Activated CD4-positive, alpha-beta T cell treated with anti-CD3 and anti-CD28 coated beads, Interleukin-2, Interleukin-6, amounts not matched to agents 100 ng/mL and 50 ng/mL, durations not matched to agents 16 hours and 8 hours (primary cell): ENCODE results near the gene SLC30A2.
A peak's percentile ranks its signal among the peaks of the same experiment; 100 is the strongest.

Experiments used
- DNase-seq: peaks from one replicate; pipeline ENCODE4 v3.0.0-alpha.2; 2020

SLC30A2 gene

DNA sequence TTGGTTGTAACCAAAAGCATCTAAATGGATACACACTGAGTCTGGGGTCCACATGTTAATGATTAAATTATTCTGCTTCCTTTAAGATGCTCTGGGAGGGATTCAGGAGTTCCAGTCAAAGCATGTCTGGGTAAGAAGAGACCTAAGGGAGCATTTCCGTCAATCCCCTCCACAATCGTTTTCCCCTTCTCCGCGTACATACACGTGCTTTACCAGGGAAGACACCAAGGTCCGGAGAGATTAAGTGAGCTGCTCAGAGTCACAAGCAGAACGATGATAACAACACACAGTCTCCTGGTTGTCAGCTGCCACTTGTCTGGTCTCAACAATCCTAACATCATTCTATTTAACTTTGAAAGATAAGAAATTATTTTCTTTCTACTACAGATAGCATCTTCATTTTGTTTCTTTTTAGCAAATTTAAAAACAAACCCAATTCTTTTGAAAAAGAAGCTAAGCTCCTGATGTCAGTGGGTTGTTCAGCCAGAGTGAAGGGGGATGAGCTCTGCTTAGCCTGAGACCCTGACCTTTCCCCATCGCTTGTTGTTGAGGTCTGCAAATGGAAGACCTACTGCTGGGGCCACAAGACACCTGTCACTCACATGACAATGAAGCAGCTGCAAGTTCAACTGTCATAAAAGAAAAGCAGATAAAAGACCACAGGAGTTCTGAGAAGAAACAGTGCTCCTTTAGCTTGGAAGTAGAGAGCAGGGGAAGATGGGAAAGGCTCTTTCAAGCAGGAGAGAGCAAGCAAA, 52.5 kb downstream of the SLC30A2 start:
- no peak for DNase-seq

DNA sequence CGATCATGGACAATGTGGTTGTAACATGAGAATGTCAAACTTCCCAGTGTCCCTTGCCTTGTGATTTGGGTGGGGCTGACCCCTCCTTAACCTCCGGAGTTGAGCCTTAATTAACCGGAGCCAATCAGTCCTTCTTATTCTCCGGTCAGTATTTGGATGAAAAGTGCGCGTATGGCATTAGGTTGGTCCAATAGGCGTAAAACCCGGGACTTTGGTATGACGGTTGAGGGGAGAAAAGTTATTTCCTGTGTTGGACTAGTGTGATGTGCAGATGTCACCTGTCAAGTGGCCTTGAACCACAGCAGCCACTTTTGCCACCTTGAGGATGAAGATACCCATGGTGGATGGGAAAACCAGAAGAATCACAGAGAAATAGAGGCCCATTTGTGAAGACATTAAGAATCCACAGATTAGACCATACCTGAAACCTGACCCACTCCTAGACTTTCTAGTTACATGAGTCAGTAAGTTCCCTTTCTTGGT, 53.2 kb downstream of the SLC30A2 start:
- DNase-seq, result no peak

DNA sequence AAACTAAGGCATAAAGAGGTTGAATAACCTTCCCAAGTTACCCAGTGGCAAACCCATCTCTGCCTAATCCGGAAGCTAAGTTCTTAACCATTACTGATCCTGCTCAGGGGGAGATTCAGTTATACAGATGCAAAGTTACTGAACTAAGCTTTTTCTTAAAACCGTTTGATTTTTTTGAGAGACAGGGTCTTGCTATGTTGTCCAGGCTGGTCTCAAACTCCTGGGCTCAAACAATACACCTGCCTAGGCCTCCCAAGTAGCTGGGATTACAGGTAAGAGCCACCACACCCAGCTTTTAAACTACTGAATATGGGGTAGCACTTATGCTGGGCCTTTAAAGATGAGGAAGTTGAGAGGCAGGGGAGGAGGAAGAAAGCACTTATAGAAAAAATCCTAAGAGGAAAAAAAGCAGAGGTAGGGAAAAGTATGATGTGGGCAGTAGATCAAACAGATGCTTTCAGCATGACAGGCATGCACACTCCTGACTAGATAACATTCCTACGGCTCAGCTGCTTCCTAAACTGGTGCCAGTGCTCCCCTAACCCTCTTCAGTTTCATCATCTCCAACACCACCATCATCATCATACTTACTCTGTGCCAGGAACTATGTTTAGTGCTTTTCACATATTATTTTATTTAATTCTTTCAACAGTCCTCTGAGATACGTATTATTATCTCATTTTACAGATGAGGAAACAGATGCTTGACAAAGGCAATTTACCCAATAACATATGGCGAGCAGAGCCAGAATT, 53.8 kb downstream of the SLC30A2 start:
- DNase-seq, result no peak

- DNase-seq, result peak; percentile 66
Measured at GRCh38 chr1:25990702-25991395, 55.1 kb downstream of the SLC30A2 start.

GRCh38 chr1:25990251-25990650, 55.7 kb downstream of the SLC30A2 start:
- DNase-seq, result no peak

DNA sequence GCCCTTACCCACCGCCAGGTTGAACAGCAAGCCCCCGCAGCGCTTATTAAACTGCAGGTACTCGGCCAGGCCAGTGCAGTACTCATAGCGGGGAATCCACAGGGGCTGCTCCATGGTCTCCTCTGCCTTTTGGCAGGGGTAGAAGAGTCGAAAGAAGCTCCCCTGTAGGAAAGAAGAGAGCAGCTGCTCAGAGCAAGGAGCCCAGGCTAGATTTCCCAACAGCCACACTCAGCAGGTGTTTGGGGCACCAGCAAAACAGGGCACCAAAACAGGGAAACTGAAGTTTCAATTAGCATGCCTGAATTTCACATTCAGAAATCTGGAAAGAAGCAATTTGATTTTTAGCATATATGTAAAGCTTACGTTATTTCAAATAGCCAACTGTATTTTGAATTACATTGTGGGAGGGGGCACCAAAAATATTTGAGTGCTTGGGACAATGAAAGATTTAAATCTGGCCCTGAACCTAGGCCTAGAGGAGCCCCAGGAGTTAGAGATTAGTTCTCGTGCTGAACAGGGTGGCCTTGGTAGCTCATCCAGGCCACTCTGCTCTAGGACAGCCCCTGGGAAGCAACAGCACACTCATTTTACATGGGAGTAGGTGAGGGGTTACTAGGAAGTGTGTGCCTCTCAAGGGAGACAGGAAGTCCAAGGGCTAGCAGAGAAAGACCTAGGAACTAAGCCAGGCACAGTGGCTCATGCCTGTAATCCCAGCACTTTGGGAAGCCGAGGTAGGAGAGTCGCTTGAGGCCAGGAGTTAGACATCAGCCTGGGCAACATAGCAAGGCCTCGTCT, 56.3 kb downstream of the SLC30A2 start:
- no peak for DNase-seq

DNA sequence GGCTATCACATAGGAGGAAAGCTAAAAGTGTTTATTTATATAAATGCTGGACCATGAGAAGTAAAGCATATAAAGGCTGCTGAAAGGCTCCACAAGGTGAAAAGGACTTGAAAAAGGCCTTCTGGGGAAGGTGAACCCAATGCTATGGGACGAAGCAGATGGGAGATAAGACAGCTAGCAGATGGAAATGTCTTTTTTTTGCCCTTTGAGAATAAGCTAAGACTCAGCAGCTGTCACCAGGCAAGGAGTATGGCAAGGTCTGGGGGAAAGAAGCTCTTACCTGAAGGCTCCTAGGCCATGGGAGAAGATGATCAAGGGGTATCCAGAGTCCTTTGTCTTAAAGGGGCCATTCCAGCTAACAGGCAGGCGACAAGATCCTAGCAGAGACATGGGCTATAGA, 58.0 kb downstream of the SLC30A2 start:
- no peak for DNase-seq
